Psoas muscle (tissue), 8 donors: ENCODE measurements around the gene AQP12A. TPM values are rescaled to one million over a fixed set of nuclear protein-coding genes. Genes with fewer than 3 reads are reported as not detected.

Source experiments
- ATAC-seq, 4 donors: fragments of 200-7000 bp; cut with Tn5 transposase; one replicate each; pipeline ENCODE4 v1.9.1; 2020; ENCODE audit warnings: moderate library complexity in 3 of 4, mild to moderate bottlenecking in 2 of 4
- DNase-seq, 2 donors: peaks; one replicate each; pipeline ENCODE4 v3.0.0-alpha.2; 2020
- H3K27ac ChIP-seq: fragments of 200-600 bp; one replicate; pipeline ENCODE4 v1.8.0; 2022
- H3K27me3 ChIP-seq, 3 donors: fragments of 200-600 bp in 1 of 3; one replicate each; pipeline versions ENCODE4 v1.6.1 to v1.8.0; 2013 to 2022; ENCODE audit warnings: low read length in 2 of 3, mild to moderate bottlenecking in 2 of 3, moderate library complexity in 1 of 3; ENCODE audit not compliant: insufficient read depth in 3 of 3
- H3K36me3 ChIP-seq, 2 donors: fragments of 200-600 bp in 1 of 2; one replicate each; pipeline versions ENCODE4 v1.6.1 to v1.8.0; 2013 to 2022; ENCODE audit warnings: low read depth in 1 of 2, mild to moderate bottlenecking in 1 of 2, moderate library complexity in 1 of 2; ENCODE audit not compliant: insufficient read depth in 1 of 2
- H3K4me1 ChIP-seq: fragments of 200-600 bp; one replicate; pipeline ENCODE4 v1.8.0; 2022
- H3K4me3 ChIP-seq: fragments of 200-600 bp; one replicate; pipeline ENCODE4 v1.8.0; 2022; ENCODE audit warnings: mild to moderate bottlenecking
- H3K9me3 ChIP-seq: fragments of 200-600 bp; one replicate; pipeline ENCODE4 v1.8.0; 2022
- CTCF ChIP-seq: fragments of 200-600 bp; IDR thresholded peaks from one replicate; pipeline ENCODE4 v1.8.0; 2022; ENCODE audit warnings: antibody characterized with exemption
- WGBS, 3 donors: extraction: QIAGEN DNeasy Blood & Tissue Kit; methylation state at CpG; one replicate each; pipeline versions ENCODE4 v1.1.6 to v1.1.7; 2013; 5-methylcytosine and 5-hydroxymethylcytosine counted together
- intact Hi-C, 2 donors: fragments of 100-400 bp; cut with DNase I; formaldehyde crosslinking; loops; one replicate each; pipeline versions ENCODE4 v1.11.0 to v1.14.2; 2022
- polyA plus RNA-seq, 3 donors: library from polyadenylated mRNA; stranded (reverse); fragments of 200-250 nt; gene quantifications; one replicate each; pipeline ENCODE4 v1.2.3, GENCODE V29; 2013
- total RNA-seq, 4 donors: library from RNA; stranded (reverse); fragmentation: NEBNext Ultra II Directional in 2 of 4; extraction: Animal tissue kit (Norgen Biotek cat#: 25700) in 2 of 4; gene quantifications; one replicate each; pipeline versions ENCODE4 v1.2.1 to v1.2.4, GENCODE V29; 2021 to 2023
- donor health status: healthy with polysubstance abuse.
- donor health status: DM: no; HTN: no; CAD: no; lungs with moderate emphysema.
- donor health status: Bipolar disorder and iron deficiency.
- donor health status: healthy.
- donor health status: DM: yes; HTN: yes; CAD: no.
- donor health status: DM: no; HTN: no; CAD: no.
- donor health status: DM: no; HTN: no; CAD: no.
- donor health status: DM: yes; HTN: yes; CAD: no.

Gene AQP12A
- total and polyA plus RNA-seq, 7 donors = not detected

DNA sequence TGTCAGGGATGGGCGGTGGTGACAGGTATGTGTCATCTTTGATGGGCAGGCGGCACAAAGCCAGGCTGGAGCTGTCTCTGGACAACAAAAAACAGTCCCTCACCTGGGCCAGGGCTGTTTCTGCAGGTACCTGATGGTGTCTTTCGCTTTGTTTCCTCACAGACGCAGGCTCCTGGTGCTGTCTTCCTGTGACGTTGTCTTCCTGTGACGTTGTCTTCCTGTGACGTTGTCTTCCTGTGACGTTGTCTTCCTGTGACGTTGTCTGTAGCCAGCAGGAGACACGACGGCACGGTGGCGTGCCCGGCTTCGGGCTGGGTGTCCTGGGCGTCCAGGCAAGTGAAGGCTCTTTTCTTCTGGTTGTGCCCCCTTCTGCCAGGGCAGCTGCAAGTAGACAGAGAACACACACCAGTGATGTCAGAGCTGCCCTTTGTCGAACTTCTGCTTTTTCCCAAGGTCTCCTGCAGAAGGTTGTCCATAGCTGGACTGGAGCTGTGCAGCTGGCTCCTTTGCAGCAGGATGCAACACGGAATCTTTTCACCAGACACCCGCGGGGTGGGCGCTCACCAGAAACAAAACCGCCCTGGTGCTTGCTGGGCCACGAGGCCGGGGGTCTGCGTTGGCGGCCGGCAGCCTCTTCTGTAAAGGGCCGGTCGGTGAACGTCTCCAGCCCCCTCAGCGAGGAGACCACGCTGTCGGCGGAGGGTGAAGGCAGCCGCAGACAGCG is 45.3 kb upstream of the AQP12A start:
- no peak for ATAC-seq
- no peaks in the 10 kb centered on the region for H3K9me3 ChIP-seq
- H3K4me3 ChIP-seq = no peak overlapping the region
- no peak for TF ChIP-seq CTCF
- H3K27ac ChIP-seq = no peak overlapping the region
- H3K4me1 ChIP-seq = no peaks in the 10 kb centered on the region
- WGBS, 3 donors = 80 to 89% (median 86%) methylated on average over 36 of the region's 36 CpGs
- intact Hi-C loops = no loop called here
- peaks cover 0 to 49% (median 26%) of the 10 kb centered on the region in 3 donors for H3K27me3 ChIP-seq
- no peaks in the 10 kb centered on the region for H3K36me3 ChIP-seq
- peak in 1 of 2 donors; percentile 19 for DNase-seq

DNA sequence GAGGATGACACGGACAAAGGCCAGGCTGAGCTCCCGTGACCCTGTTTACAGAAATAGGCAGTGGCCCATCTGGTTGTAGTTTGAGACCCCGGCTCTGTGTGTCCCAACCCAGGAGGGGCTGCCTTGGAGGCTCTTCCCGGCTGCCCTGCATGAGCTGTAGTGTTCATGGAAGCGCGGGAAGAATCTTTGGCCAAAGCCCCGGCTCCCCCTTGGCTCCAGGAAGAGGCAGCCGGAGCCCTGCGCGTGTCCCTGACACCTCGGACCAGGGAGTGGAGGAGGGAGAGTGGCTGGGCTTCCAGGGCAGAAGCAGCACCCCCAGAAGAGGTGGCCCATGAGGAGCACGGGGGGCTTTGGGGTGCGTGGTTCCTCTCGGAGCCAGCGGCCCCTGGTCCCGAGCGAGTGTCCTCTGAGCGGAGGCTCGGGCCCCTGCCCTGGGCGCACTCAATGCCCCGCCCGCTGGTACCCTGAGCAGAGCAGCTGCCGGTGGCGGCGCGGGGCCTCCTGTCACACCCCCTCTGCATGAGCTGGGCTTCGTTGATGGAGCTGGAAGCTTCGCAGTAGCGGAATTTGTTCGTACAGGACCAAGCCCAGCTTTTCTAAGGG is 44.7 kb upstream of the AQP12A start:
- Histone ChIP-seq H3K4me3 (no peak overlapping the region), H3K27ac (no peak overlapping the region), H3K27me3 (peaks cover 0 to 53% (median 26%) of the 10 kb centered on the region in 3 donors), H3K4me1 (no peaks in the 10 kb centered on the region), H3K9me3 (no peaks in the 10 kb centered on the region), H3K36me3 (no peaks in the 10 kb centered on the region)
- ATAC-seq = no peak
- 63 to 72% (median 63%) methylated on average over 23 to 30 of the region's 30 CpGs for WGBS, 3 donors
- intact Hi-C loops = no loop called here
- no peak for TF ChIP-seq CTCF
- peak in 1 of 2 donors; percentile 31 for DNase-seq

- ATAC-seq (no peak), DNase-seq (peak in 1 of 2 donors; percentile 15)
- H3K27me3 ChIP-seq = peaks cover 0 to 53% (median 23%) of the 10 kb centered on the region in 3 donors
- H3K36me3 ChIP-seq = no peaks in the 10 kb centered on the region
- TF ChIP-seq CTCF = no peak
- no peak overlapping the region for H3K4me3 ChIP-seq
- 58 to 69% (median 66%) methylated on average over 22 of the region's 22 CpGs for WGBS, 3 donors
- H3K27ac ChIP-seq = no peak overlapping the region
- no peaks in the 10 kb centered on the region for H3K9me3 ChIP-seq
- H3K4me1 ChIP-seq = no peaks in the 10 kb centered on the region
- intact Hi-C loops = no loop called here
Measured at GRCh38 chr2:240647503-240648154, 44.0 kb upstream of the AQP12A start.

- 69 to 84% (median 74%) methylated on average over 5 to 6 of the region's 6 CpGs for WGBS, 3 donors
- no peaks in the 10 kb centered on the region for H3K36me3 ChIP-seq
- H3K9me3 ChIP-seq = no peaks in the 10 kb centered on the region
- no peak for TF ChIP-seq CTCF
- H3K4me3 ChIP-seq = no peak overlapping the region
- intact Hi-C loops = no loop called here
- peaks cover 0 to 53% (median 22%) of the 10 kb centered on the region in 3 donors for H3K27me3 ChIP-seq
- ATAC-seq (no peak), DNase-seq (peak in 1 of 2 donors; percentile 29)
- H3K4me1 ChIP-seq = no peaks in the 10 kb centered on the region
- no peak overlapping the region for H3K27ac ChIP-seq
Measured at GRCh38 chr2:240648155-240648649, 43.5 kb upstream of the AQP12A start.
